Activated CD8-positive, alpha-beta T cell treated with anti-CD3 and anti-CD28 coated beads for 36 hours (primary cell): ENCODE data around the gene NISCH. TPM values are rescaled to one million over a fixed set of nuclear protein-coding genes. Genes with fewer than 3 reads are reported as not detected.

ENCODE experiments used
- ATAC-seq: fragments of 200-7000 bp; cut with Tn5 transposase; one replicate; pipeline ENCODE4 v1.10.0; 2021; ENCODE audit warnings: mild to moderate bottlenecking, moderate library complexity
- CTCF ChIA-PET: fragments of 350-600 bp; sonication (Branson Sonifier 250); formaldehyde crosslinking; loops from one replicate; lab custom pipeline; 2021; ENCODE audit warnings: antibody characterized with exemption; lab: Charles Lee
- POLR2A ChIA-PET: fragments of 350-600 bp; sonication (Branson Sonifier 250); formaldehyde crosslinking; loops from one replicate; lab custom pipeline; 2021; ENCODE audit warnings: antibody characterized with exemption; lab: Charles Lee
- DNase-seq: peaks from one replicate; pipeline ENCODE4 v3.0.0-alpha.2; 2020
- H3K27ac Mint-ChIP-seq: one replicate; pipeline ENCODE4 v1.8.0; 2021; ENCODE audit warnings: mild to moderate bottlenecking, mixed read lengths
- H3K27me3 Mint-ChIP-seq: one replicate; pipeline ENCODE4 v1.8.0; 2021; ENCODE audit warnings: mixed read lengths
- H3K36me3 Mint-ChIP-seq: one replicate; pipeline ENCODE4 v1.8.0; 2021; ENCODE audit warnings: low read depth, mixed read lengths
- H3K4me1 Mint-ChIP-seq: one replicate; pipeline ENCODE4 v1.8.0; 2021; ENCODE audit warnings: low read depth, mixed read lengths
- H3K4me3 Mint-ChIP-seq: one replicate; pipeline ENCODE4 v1.8.0; 2021; ENCODE audit warnings: mild to moderate bottlenecking, moderate library complexity, mixed read lengths
- H3K9me3 Mint-ChIP-seq: one replicate; pipeline ENCODE4 v1.8.0; 2021; ENCODE audit warnings: mixed read lengths
- intact Hi-C: fragments of 100-400 bp; cut with micrococcal nuclease; formaldehyde crosslinking; loops from one replicate; pipeline ENCODE4 v1.10.0; 2022
- total RNA-seq, 2 experiments: library from RNA; stranded (reverse); gene quantifications; one replicate each; pipeline ENCODE4 v1.2.3, GENCODE V29; 2021
- TF ChIP-seq, protein P1 (sequence below): fragments of 200-600 bp; IDR thresholded peaks from one replicate; pipeline ENCODE4 v1.8.0; 2022; ENCODE audit warnings: antibody characterized with exemption, mild to moderate bottlenecking

Gene NISCH
- total RNA-seq, 2 experiments from 2014 or later = 57.1 to 57.4 TPM

DNA sequence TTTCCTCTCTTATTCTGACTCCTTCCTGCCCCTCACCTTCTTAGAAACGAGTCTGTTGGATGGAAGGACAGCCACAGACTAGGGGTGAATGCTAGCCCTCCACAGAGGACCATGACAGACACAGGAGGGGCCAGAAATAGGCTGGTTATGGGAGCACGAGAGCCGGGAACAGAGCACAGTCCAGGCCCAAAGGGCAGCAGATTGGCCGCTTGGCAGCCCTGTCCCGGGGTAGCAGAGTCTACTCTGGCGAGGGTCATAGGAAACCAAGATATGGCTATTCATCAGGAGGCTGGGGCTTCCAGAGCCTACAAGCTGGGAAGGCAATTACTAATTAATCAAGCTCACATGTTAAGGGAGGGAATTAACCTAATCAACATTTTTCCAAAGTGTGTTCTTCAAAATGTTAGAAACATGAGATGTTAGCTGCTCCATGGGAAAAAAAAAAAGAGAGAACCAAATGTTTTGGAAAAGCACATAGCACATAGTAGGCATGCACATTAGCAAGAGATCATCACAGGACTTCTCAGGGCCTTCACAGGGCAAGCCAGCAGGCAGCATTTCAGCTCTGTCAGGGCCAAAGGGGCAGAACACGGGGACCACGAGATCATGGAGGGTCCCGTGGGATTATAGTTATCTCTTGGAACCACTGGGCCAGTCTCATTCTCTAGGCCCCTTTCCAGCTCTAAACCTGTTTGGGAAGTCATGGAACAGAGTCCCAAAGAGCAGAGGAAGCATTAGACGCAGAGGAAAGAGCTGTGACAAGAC is 23.8 kb upstream of the NISCH start:
- Mint-ChIP-seq H3K27ac (no peak overlapping the region), H3K36me3 (no peaks in the 10 kb centered on the region), H3K4me1 (no peaks in the 10 kb centered on the region), H3K9me3 (no peaks in the 10 kb centered on the region), H3K4me3 (no peak overlapping the region), H3K27me3 (no peaks in the 10 kb centered on the region)
- ChIA-PET POLR2A (interaction anchor here (0.6 to 0.8 kb wide), 2 partner anchors 57 to 96 kb away, joined by 3 read pairs; no protein-coding TSS in a partner anchor), CTCF (interaction anchor here (1.2 to 5.8 kb wide), 3 partner anchors 16 to 47 kb away, joined by 3 to 111 read pairs (median 12); partner anchors contain the start of gene SEMA3G)
- TF ChIP-seq, protein P1, sequence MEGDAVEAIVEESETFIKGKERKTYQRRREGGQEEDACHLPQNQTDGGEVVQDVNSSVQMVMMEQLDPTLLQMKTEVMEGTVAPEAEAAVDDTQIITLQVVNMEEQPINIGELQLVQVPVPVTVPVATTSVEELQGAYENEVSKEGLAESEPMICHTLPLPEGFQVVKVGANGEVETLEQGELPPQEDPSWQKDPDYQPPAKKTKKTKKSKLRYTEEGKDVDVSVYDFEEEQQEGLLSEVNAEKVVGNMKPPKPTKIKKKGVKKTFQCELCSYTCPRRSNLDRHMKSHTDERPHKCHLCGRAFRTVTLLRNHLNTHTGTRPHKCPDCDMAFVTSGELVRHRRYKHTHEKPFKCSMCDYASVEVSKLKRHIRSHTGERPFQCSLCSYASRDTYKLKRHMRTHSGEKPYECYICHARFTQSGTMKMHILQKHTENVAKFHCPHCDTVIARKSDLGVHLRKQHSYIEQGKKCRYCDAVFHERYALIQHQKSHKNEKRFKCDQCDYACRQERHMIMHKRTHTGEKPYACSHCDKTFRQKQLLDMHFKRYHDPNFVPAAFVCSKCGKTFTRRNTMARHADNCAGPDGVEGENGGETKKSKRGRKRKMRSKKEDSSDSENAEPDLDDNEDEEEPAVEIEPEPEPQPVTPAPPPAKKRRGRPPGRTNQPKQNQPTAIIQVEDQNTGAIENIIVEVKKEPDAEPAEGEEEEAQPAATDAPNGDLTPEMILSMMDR = no peak
- ATAC-seq = no peak
- no peak for DNase-seq
- intact Hi-C loops = no loop called here

DNA sequence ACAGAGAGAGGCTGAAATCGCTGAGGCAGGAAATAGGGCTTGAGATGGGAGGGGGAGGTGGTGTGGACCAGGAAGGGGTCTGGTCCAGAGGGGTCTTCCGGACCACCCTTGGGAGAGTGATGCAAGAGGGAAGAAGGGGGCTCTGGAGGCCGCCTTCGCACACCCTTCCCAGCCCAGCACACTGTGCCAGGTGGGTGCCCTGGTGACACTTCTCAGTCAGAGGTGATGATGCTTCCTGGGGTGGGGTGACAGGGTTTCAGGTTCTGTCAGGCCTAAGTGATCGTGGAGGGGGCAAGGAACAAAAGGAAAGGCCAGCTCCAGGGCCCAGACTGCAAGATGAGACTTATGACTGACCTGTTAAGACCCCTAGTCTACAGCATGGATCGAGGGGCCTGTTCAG is 23.2 kb upstream of the NISCH start:
- DNase-seq = no peak
- ChIA-PET CTCF (interaction anchor here (3.3 to 5.8 kb wide), 2 partner anchors 15 to 20 kb away, joined by 12 to 111 read pairs; partner anchors contain the start of gene SEMA3G), POLR2A (interaction anchor here (0.6 to 0.8 kb wide), 2 partner anchors 58 to 95 kb away, joined by 3 read pairs; no protein-coding TSS in a partner anchor)
- Mint-ChIP-seq H3K4me1 (no peaks in the 10 kb centered on the region), H3K27me3 (no peaks in the 10 kb centered on the region), H3K36me3 (no peaks in the 10 kb centered on the region), H3K9me3 (no peaks in the 10 kb centered on the region), H3K27ac (no peak overlapping the region), H3K4me3 (no peak overlapping the region)
- TF ChIP-seq, protein P1 = no peak
- ATAC-seq = no peak
- intact Hi-C loops = no loop called here

DNA sequence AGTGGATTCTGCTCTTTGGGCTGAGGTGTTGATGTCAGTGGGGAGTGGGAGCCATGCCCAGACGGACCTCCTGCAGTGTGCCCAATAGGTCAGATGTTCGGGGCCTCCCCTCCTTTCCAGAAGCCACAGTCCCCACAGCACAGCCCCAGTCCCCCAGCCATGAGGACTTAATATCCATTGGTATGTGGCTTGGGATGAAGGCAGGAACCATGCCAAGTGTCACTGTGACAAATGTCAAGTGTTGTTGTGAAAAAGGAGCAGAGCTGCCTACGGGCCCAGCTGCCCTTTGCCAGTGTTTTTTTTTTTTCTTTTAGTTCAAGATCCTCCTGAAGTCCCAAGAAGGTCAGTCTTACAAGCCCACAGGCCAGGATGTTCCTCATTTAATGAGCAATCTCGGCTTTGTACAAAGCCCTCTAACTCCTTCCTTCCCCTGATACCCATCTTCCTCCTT is 22.7 kb upstream of the NISCH start:
- DNase-seq (no peak), ATAC-seq (no peak)
- H3K4me1 Mint-ChIP-seq = no peaks in the 10 kb centered on the region
- no peaks in the 10 kb centered on the region for H3K9me3 Mint-ChIP-seq
- intact Hi-C loops = no loop called here
- TF ChIP-seq, protein P1 = no peak
- no peak overlapping the region for H3K4me3 Mint-ChIP-seq
- ChIA-PET CTCF (interaction anchor here (3.3 to 5.8 kb wide), 3 partner anchors 15 to 20 kb away, joined by 12 to 111 read pairs (median 27); partner anchors contain the start of gene SEMA3G), POLR2A (interaction anchor here (0.6 to 0.8 kb wide), 2 partner anchors 11 to 58 kb away, joined by 3 read pairs; no protein-coding TSS in a partner anchor)
- H3K27ac Mint-ChIP-seq = no peak overlapping the region
- H3K27me3 Mint-ChIP-seq = no peaks in the 10 kb centered on the region
- H3K36me3 Mint-ChIP-seq = no peaks in the 10 kb centered on the region

DNA sequence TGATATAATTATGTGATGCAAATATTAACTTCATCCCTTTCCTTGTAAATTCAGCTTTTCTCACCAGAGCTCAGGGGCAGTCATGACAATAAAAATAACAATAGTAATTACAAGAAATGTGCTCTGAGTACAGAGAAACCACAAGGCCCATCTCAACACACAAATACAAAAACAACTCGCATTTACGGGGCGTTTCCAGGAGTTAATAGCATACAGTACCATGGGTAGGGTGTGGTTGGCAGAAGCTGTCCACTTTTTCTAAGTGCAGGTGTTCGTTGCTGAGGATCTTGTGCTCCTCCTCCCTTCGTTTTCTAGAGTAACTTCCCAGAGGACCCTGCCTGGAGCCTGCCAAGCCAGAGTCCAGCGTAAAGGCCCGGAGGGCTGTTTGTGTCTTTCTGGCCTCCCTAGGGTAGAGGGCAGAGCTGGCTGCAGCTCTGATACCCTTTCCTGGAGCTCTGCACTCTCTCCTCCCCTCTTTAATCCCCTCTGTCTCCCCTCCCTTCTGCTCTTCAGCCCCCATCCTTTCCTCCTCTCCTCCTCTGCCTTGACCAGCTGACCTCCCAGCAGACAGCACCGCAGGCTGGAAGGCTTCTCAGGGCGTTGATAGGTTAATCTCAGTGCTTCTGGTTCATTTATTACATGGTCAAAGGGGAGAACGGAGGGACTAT is 21.9 kb upstream of the NISCH start:
- ChIA-PET CTCF (interaction anchor here (3.3 to 4.4 kb wide), 2 partner anchors 14 to 21 kb away, joined by 12 to 27 read pairs; no protein-coding TSS in a partner anchor), POLR2A (interaction anchor here (0.8 kb wide), 1 partner anchor 10 kb away, joined by 3 read pairs; no protein-coding TSS in a partner anchor)
- Mint-ChIP-seq H3K36me3 (no peaks in the 10 kb centered on the region), H3K4me3 (no peak overlapping the region), H3K27ac (no peak overlapping the region), H3K27me3 (no peaks in the 10 kb centered on the region), H3K4me1 (no peaks in the 10 kb centered on the region), H3K9me3 (no peaks in the 10 kb centered on the region)
- TF ChIP-seq, protein P1 = no peak
- no peak for ATAC-seq
- intact Hi-C loops = no loop called here
- DNase-seq = no peak
